CD4-positive, alpha-beta T cell treated with Interleukin-15 for 4 hours (primary cell): Measurements from ENCODE around the gene ZNF316.
"Not testable (repeated sequence)": the region's sequence is repeated elsewhere in the genome, so short reads cannot be mapped to it uniquely, and the experiment has no call there.

Experiments used
- DNase-seq: peaks from one replicate; pipeline ENCODE4 v3.0.0-alpha.2; 2020; ENCODE audit warnings: low spot score

The ZNF316 gene

GRCh38 chr7:6621195-6622133, 15.7 kb upstream of the ZNF316 start:
- no peak for DNase-seq

GRCh38 chr7:6622134-6622710, 14.9 kb upstream of the ZNF316 start:
- no peak for DNase-seq

GRCh38 chr7:6623589-6624245, 13.4 kb upstream of the ZNF316 start:
- DNase-seq = peak; percentile 18

GRCh38 chr7:6624246-6624611, 12.9 kb upstream of the ZNF316 start:
- no peak for DNase-seq

GRCh38 chr7:6628045-6628444, 9.1 kb upstream of the ZNF316 start:
- no peak for DNase-seq

- no peak for DNase-seq
Measured at GRCh38 chr7:6630007-6630849, 6.9 kb upstream of the ZNF316 start.

GRCh38 chr7:6631605-6632004, 5.5 kb upstream of the ZNF316 start:
- DNase-seq = no peak

- DNase-seq = no peak
Measured at GRCh38 chr7:6634021-6634420, 3.1 kb upstream of the ZNF316 start.

- DNase-seq = not testable (repeated sequence)
Measured at GRCh38 chr7:6634971-6635370, 2.1 kb upstream of the ZNF316 start.

- DNase-seq = peak; percentile 60
Measured at GRCh38 chr7:6637544-6638229, 569 bp downstream of the ZNF316 start.

GRCh38 chr7:6639032-6639431, 1.9 kb downstream of the ZNF316 start:
- DNase-seq = no peak

- no peak for DNase-seq
Measured at GRCh38 chr7:6639627-6640026, 2.5 kb downstream of the ZNF316 start.

GRCh38 chr7:6640246-6640721, 3.2 kb downstream of the ZNF316 start:
- DNase-seq = no peak

- DNase-seq = no peak
Measured at GRCh38 chr7:6641305-6642035, 4.4 kb downstream of the ZNF316 start.

GRCh38 chr7:6642239-6642839, 5.2 kb downstream of the ZNF316 start:
- no peak for DNase-seq

GRCh38 chr7:6642861-6643640, 5.9 kb downstream of the ZNF316 start:
- DNase-seq = no peak

GRCh38 chr7:6643915-6644625, 7.0 kb downstream of the ZNF316 start:
- no peak for DNase-seq

GRCh38 chr7:6644728-6645127, 7.6 kb downstream of the ZNF316 start:
- no peak for DNase-seq

GRCh38 chr7:6646465-6646864, 9.3 kb downstream of the ZNF316 start:
- no peak for DNase-seq
